Neutrophil (primary cell): ENCODE results near the gene TPD52L3.

ENCODE experiments used
- H3K27ac ChIP-seq: fragments of 200-600 bp; sonication (generic); 2 replicates; pipeline ENCODE4 v1.5.1; 2016; ENCODE audit warnings: mild to moderate bottlenecking, moderate library complexity
- H3K27me3 ChIP-seq: fragments of 200-600 bp; sonication (generic); 2 replicates; pipeline ENCODE4 v1.6.0; 2016; ENCODE audit warnings: mild to moderate bottlenecking
- H3K36me3 ChIP-seq: fragments of 200-600 bp; sonication (generic); 2 replicates; pipeline ENCODE4 v1.5.1; 2017
- H3K4me1 ChIP-seq, 2 experiments: fragments of 200-600 bp in 1 of 2; sonication (generic) in 1 of 2; 1 replicate in 1 of 2; 2 replicates in 1 of 2; pipeline versions ENCODE4 v1.5.1 to v1.6.1; 2013 to 2016; ENCODE audit warnings: low read depth in 1 of 2, low read length in 1 of 2, mild to moderate bottlenecking in 1 of 2, moderate library complexity in 1 of 2; ENCODE audit not compliant: control insufficient read depth in 1 of 2, insufficient read depth in 1 of 2
- H3K4me3 ChIP-seq, 2 experiments: fragments of 200-600 bp in 1 of 2; sonication (generic) in 1 of 2; 1 replicate in 1 of 2; 2 replicates in 1 of 2; pipeline ENCODE4 v1.5.1; 2013 to 2016; ENCODE audit warnings: low read depth in 1 of 2, low read length in 1 of 2, mild to moderate bottlenecking in 1 of 2, moderate library complexity in 1 of 2
- H3K9me3 ChIP-seq: fragments of 200-600 bp; sonication (generic); 2 replicates; pipeline ENCODE4 v1.5.1; 2016
- CTCF ChIP-seq: fragments of 200-600 bp; sonication (generic); IDR thresholded peaks from 2 replicates; pipeline ENCODE4 v1.5.1; 2016; ENCODE audit warnings: antibody characterized with exemption

TPD52L3 gene

GRCh38 chr9:6368831-6369230, 40.7 kb downstream of the TPD52L3 start:
- no peaks in the 10 kb centered on the region for H3K27me3 ChIP-seq
- no peaks in the 10 kb centered on the region for H3K4me1 ChIP-seq
- H3K4me3 ChIP-seq = no peak overlapping the region
- peaks cover 5% of the 10 kb centered on the region for H3K9me3 ChIP-seq
- no peak for TF ChIP-seq CTCF
- H3K27ac ChIP-seq = no peak overlapping the region
- H3K36me3 ChIP-seq = no peaks in the 10 kb centered on the region
